Mucosa of rectum (tissue), 2 donors: Measurements from ENCODE around the gene GNAO1.

Source experiments
- H3K27ac ChIP-seq, 2 donors: one replicate each; pipeline ENCODE4 v1.7.0; 2013; ENCODE audit warnings: inconsistent platforms in 2 of 2, low read depth in 2 of 2, low read length in 2 of 2
- H3K27me3 ChIP-seq, 2 donors: one replicate each; pipeline ENCODE4 v1.7.0; 2013; ENCODE audit warnings: low read length in 2 of 2; ENCODE audit not compliant: control insufficient read depth in 2 of 2, insufficient read depth in 2 of 2
- H3K36me3 ChIP-seq, 2 donors: one replicate each; pipeline ENCODE4 v1.7.0; 2013; ENCODE audit warnings: low read length in 2 of 2; ENCODE audit not compliant: control insufficient read depth in 2 of 2, insufficient read depth in 2 of 2
- H3K4me1 ChIP-seq, 2 donors: one replicate each; pipeline ENCODE4 v1.7.0; 2013; ENCODE audit warnings: low read length in 2 of 2, mild to moderate bottlenecking in 1 of 2; ENCODE audit not compliant: control insufficient read depth in 2 of 2, insufficient read depth in 2 of 2
- H3K4me3 ChIP-seq, 2 donors: one replicate each; pipeline ENCODE4 v1.7.0; 2013; ENCODE audit warnings: low read length in 2 of 2
- H3K9ac ChIP-seq, 2 donors: one replicate each; pipeline ENCODE4 v1.7.0; 2013; ENCODE audit warnings: low read length in 2 of 2, low read depth in 1 of 2, mild to moderate bottlenecking in 1 of 2
- H3K9me3 ChIP-seq, 2 donors: one replicate each; pipeline ENCODE4 v1.7.0; 2013; ENCODE audit warnings: low read length in 2 of 2; ENCODE audit not compliant: control insufficient read depth in 2 of 2
- donor health status: healthy.
- donor health status: Normal muscosa, but diverticular disease.

The GNAO1 gene

DNA sequence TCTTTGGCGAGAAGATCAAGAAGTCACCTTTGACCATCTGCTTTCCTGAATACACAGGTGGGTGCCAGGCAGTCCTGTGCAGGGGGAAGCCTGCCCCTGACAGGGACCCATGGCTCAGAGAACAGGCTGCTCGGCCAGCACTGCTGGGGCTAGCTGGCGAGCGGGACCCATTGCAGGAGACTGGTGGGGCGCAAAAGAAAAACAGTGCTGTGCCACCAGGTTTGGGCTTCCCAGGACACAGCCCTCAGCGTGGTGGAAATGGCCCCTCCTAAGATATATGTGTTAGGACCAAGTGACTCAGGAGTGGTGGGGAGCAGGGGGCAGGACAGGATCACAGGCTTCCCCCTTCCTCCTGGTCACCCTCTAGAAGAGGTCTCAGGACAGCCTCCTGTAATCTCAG lies 160.2 kb downstream of the GNAO1 start:
- Histone ChIP-seq H3K9me3 (no peaks in the 10 kb centered on the region), H3K36me3 (no peaks in the 10 kb centered on the region), H3K9ac (no peak overlapping the region), H3K27ac (no peak overlapping the region), H3K4me1 (peaks cover 3 to 6% of the 10 kb centered on the region in 2 donors), H3K27me3 (no peaks in the 10 kb centered on the region), H3K4me3 (no peak overlapping the region)

DNA sequence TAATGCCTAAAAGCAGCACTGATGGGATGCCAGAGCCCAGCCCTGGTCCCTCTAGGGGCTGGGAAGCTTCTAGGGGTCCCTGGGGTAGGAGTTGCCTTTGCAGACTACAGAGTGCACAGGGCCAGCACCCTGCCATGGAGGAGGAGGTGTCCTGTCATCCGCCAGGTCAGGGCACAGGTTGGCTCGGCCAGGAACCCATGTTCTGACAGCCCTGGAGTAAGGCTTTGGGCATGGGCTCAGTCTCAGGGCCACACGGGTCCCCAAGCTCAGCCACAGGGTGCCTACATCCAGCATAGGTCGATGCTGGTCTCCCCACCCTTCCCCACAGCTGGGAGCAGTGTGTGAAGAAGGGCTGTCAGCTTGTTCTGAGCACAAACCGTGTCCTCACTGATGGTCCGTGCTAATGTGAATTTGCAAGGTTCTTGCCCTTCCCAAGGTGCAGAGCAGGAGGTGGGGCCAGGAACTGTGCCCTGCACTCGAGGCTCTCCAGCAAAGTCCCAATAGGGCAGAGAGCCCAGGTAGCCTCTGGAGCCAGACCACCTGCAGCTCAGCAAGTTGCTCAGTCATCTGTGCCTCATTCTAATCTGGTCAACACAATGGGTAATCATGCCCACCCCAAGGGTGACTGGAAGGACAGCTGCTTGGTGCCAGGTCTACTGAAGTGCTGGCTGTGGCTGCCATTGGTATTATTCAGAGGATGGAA lies 161.2 kb downstream of the GNAO1 start:
- Histone ChIP-seq H3K4me1 (peaks cover 3 to 6% of the 10 kb centered on the region in 2 donors), H3K36me3 (no peaks in the 10 kb centered on the region), H3K9ac (no peak overlapping the region), H3K27ac (no peak overlapping the region), H3K4me3 (no peak overlapping the region), H3K27me3 (no peaks in the 10 kb centered on the region), H3K9me3 (no peaks in the 10 kb centered on the region)

DNA sequence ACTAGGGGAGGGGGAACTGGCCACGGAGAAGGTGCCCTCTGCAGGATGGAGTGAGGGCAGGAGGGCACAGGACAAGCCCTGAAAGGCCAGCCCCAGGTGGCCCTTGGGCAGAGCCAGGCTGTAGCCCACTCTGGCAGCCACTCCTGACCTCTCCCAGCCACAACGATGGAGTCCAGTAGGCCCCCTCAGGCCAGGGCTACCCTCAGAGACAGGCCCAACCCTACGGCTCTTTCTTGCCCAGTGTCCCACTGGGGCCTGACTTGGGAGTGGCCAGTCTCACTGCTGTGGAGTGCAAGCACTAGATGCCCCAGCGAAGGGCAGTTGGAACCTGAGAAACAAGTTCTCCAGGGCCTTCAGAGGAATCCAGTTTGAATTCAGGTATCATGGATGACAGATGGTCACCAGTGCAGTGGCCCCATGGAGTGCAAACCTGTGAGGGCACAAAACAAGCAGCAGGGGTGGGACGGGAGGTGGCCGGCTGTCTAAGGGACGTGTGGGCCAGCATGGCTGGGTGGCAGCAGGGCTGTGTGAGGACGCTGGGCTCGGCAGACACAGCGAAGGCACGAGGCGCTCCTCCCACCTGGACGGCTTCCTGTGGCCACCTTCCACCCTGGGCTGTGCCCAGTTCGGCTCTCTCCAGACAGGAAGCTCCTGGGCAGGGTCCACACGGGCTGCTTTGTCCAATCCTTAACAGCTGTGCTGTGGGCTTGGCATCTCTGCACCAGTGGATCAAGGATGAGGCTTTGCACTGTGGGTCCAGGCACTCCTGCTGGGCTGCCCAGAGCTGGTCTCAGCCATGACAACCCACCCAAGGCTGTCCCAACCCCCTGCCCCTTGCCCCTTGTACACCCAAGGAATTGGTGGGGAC lies 162.0 kb downstream of the GNAO1 start:
- peaks cover 3 to 6% of the 10 kb centered on the region in 2 donors for H3K4me1 ChIP-seq
- H3K9ac ChIP-seq: no peak overlapping the region
- no peak overlapping the region for H3K4me3 ChIP-seq
- no peaks in the 10 kb centered on the region for H3K27me3 ChIP-seq
- no peaks in the 10 kb centered on the region for H3K36me3 ChIP-seq
- no peaks in the 10 kb centered on the region for H3K9me3 ChIP-seq
- H3K27ac ChIP-seq: no peak overlapping the region

DNA sequence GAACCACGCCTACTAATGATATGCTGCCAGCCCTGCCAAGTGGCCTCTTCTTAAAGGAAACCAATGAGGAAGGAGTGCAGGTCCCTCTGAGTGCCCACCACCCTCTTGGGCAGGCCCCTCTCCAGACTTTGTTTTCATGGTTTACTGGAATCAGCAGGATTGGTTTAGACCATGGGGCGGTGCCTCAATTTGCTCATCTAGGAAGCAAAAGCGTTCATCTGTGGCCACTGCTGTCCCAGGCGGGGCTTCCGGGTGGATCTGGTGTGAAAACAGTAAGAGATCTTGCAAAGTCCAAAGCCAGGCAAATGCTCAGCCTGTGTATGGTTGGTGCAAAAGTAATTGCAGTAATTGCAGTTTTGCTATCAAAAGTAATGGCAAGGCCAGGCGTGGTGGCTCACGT lies 162.7 kb downstream of the GNAO1 start:
- Histone ChIP-seq H3K27me3 (no peaks in the 10 kb centered on the region), H3K9me3 (no peaks in the 10 kb centered on the region), H3K36me3 (no peaks in the 10 kb centered on the region), H3K4me3 (no peak overlapping the region), H3K9ac (no peak overlapping the region), H3K27ac (no peak overlapping the region), H3K4me1 (peaks cover 3 to 6% of the 10 kb centered on the region in 2 donors)

- Histone ChIP-seq H3K9me3 (no peaks in the 10 kb centered on the region), H3K27me3 (no peaks in the 10 kb centered on the region), H3K4me1 (peaks cover 3 to 6% of the 10 kb centered on the region in 2 donors), H3K9ac (no peak overlapping the region), H3K27ac (no peak overlapping the region), H3K36me3 (no peaks in the 10 kb centered on the region), H3K4me3 (no peak overlapping the region)
Measured at GRCh38 chr16:56354746-56355145, 163.5 kb downstream of the GNAO1 start.

DNA sequence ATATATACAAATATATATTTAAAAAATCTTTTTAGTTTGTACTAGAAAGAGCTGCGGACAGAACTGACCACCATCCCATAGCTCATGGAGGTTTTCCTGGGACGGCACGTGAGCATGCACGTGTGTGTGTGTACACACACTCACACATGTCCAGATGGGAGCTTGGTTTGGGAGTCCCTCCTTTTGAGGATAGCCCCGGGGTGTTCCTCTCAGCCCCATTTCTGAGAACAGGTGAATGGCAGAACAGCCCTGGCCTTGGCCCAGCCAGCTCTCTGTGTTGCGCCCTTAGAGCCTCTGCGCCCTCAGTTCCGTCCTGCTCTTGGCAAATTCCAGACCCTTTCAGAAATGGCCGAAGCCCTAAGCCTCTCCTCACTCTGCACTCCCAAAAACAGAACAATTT lies 163.9 kb downstream of the GNAO1 start:
- Histone ChIP-seq H3K36me3 (no peaks in the 10 kb centered on the region), H3K4me3 (no peak overlapping the region), H3K27me3 (no peaks in the 10 kb centered on the region), H3K9me3 (no peaks in the 10 kb centered on the region), H3K27ac (no peak overlapping the region), H3K4me1 (peaks cover 3 to 6% of the 10 kb centered on the region in 2 donors), H3K9ac (no peak overlapping the region)

DNA sequence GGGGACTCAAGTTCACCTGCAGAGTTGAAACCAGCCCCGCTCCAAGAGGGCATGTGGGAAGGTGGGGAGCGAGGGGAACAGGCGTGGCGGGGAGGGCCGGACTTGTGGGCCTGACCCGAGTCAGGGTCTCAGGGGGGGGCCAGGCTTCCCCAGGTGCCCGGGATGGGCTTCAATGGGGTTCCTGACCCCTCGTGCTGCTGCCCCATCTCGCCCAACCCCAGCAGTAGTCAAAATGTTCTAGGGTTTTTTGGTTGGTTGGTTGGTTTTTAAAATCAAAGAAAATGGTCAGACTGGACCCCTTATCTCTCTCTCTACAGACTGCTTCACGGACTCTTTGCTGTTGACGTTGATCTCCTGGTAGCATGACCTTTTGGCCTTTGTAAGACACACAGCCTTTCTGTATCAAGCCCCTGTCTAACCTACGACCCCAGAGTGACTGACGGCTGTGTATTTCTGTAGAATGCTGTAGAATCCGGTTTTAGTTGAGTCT lies 164.5 kb downstream of the GNAO1 start:
- no peaks in the 10 kb centered on the region for H3K9me3 ChIP-seq
- no peak overlapping the region for H3K27ac ChIP-seq
- H3K36me3 ChIP-seq: no peaks in the 10 kb centered on the region
- H3K4me1 ChIP-seq: peaks cover 3 to 6% of the 10 kb centered on the region in 2 donors
- peak overlapping the region in 1 of 2 donors; percentile 66 for H3K9ac ChIP-seq
- no peaks in the 10 kb centered on the region for H3K27me3 ChIP-seq
- peak overlapping the region in 1 of 2 donors; percentile 68 for H3K4me3 ChIP-seq

DNA sequence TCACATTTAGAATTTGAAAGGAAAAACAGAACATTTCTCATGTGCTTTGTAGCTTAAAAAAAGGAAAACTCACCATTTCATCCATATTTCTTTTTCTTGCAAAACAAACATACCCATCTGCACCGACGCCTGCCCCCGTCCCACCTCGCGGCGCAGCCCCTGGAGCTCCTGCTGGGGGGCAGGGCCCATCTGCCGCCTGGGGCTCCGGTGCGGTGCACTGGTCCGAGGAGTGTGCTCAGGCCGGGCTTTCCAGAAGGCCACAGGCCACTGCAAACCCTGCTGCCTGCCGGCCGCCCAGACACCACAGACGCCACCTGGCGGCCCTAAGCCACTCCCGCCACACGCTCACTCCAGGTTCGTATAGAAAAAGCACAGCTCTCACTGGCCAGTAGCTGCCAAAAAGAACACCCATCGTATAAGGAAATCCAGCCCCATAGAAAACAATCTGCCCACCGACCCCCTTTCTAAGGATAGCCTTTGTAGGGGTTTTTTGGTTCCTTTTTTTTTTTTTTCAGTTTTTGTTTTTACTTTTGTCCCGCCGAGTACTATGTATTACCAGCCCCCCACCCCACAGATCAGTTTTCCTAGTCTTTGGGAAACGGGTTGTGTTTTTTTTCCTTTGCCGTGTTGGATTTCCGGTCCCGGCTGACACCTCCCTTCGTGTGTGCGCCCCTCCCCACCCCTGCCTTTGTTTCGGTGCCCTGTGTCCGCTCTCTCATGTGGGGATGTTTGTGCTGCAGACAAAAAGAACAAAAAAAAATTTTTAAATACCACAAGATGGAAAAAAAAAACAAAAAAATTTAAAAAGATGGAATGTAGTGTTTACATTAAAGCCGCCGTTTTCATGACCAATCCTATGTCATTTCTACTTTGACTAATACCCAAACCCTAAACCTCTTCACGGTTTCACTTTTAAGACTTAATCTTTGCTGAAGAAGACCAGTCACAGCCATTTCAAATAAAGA lies 165.3 kb downstream of the GNAO1 start:
- peak overlapping the region in 1 of 2 donors; percentile 3 for H3K27ac ChIP-seq
- H3K27me3 ChIP-seq: no peaks in the 10 kb centered on the region
- H3K4me1 ChIP-seq: peaks cover 3 to 6% of the 10 kb centered on the region in 2 donors
- H3K9ac ChIP-seq: peak overlapping the region; percentile 38 to 66
- H3K4me3 ChIP-seq: peak overlapping the region; percentile 68 to 71
- H3K36me3 ChIP-seq: no peaks in the 10 kb centered on the region
- H3K9me3 ChIP-seq: no peaks in the 10 kb centered on the region

DNA sequence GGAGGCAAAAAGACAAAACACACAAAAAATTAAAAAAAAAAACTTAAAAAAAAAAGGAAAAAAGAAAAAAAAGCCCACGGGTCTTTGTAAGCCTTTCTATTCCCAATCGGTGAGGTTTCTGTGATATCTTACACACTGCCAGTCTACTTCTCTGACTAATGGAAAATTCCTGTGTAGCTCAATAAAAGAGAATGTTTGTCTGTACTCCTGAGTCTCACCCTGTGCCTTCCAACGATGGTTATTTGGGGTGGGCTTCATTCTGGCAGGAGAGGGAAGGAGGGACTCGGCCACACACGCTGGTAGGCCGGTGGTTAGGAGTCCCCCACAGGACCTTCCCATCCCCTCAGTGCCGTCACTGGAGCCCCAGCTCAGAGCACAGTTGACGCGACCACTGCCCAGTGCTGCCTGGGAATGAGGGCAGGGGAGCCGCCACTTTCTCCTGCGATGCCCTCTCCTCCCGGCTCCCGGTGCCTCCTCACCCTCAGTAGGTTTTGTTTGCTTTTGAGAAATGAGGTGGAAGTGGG lies 166.0 kb downstream of the GNAO1 start:
- H3K4me1 ChIP-seq: peaks cover 3 to 6% of the 10 kb centered on the region in 2 donors
- no peaks in the 10 kb centered on the region for H3K27me3 ChIP-seq
- H3K4me3 ChIP-seq: peak overlapping the region in 1 of 2 donors; percentile 71
- peak overlapping the region in 1 of 2 donors; percentile 38 for H3K9ac ChIP-seq
- H3K36me3 ChIP-seq: peaks cover 3 to 4% of the 10 kb centered on the region in 2 donors
- peak overlapping the region; percentile 3 to 4 for H3K27ac ChIP-seq
- no peaks in the 10 kb centered on the region for H3K9me3 ChIP-seq
